Measurements from ENCODE around the gene NDST1.

Gene NDST1

GRCh38 chr5:150503977-150504620 is 3.8 kb upstream of the NDST1 start:
- Histone ChIP-seq H3K36me3 (ENCODE audit: low read length) (no peaks in the 10 kb centered on the region), H3K79me2 (ENCODE audit: insufficient read depth, low read length) (no peaks in the 10 kb centered on the region), H3K9me3 (ENCODE audit: insufficient read depth, low read length) (no peaks in the 10 kb centered on the region), H3K27me3 (ENCODE audit: low read length) (no peaks in the 10 kb centered on the region), H3K27ac (ENCODE audit: low read depth, low read length) (no peak overlapping the region), H3K4me3 (ENCODE audit: insufficient read depth, low read length, poor library complexity, severe bottlenecking) (no peak overlapping the region), H3K9me2 (replicated peaks; ENCODE audit: insufficient read depth, low read length) (no peaks in the 10 kb centered on the region), H3K9ac (ENCODE audit: low read length) (no peak overlapping the region), H3K4me2 (ENCODE audit: low read depth, low read length, poor library complexity, severe bottlenecking) (no peak overlapping the region), H2AFZ (ENCODE audit: low read depth, low read length, severe bottlenecking) (no peak overlapping the region), H3F3A (ENCODE audit: insufficient read depth) (no peaks in the 10 kb centered on the region), H4K20me1 (ENCODE audit: low read depth, low read length) (no peaks in the 10 kb centered on the region)
- no peak for TF ChIP-seq EZH2phosphoT487 (conservative IDR thresholded peaks at IDR 0.05; ENCODE audit: low read length)
- TF ChIP-seq, protein P1, sequence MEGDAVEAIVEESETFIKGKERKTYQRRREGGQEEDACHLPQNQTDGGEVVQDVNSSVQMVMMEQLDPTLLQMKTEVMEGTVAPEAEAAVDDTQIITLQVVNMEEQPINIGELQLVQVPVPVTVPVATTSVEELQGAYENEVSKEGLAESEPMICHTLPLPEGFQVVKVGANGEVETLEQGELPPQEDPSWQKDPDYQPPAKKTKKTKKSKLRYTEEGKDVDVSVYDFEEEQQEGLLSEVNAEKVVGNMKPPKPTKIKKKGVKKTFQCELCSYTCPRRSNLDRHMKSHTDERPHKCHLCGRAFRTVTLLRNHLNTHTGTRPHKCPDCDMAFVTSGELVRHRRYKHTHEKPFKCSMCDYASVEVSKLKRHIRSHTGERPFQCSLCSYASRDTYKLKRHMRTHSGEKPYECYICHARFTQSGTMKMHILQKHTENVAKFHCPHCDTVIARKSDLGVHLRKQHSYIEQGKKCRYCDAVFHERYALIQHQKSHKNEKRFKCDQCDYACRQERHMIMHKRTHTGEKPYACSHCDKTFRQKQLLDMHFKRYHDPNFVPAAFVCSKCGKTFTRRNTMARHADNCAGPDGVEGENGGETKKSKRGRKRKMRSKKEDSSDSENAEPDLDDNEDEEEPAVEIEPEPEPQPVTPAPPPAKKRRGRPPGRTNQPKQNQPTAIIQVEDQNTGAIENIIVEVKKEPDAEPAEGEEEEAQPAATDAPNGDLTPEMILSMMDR (IDR thresholded peaks at IDR 0.05; ENCODE audit: insufficient read depth, low read length, poor library complexity, severe bottlenecking): no peak

- H3K9ac ChIP-seq (ENCODE audit: low read length): no peak overlapping the region
- no peaks in the 10 kb centered on the region for H4K20me1 ChIP-seq (ENCODE audit: low read depth, low read length)
- H3K9me2 ChIP-seq (replicated peaks; ENCODE audit: insufficient read depth, low read length): no peaks in the 10 kb centered on the region
- H2AFZ ChIP-seq (ENCODE audit: low read depth, low read length, severe bottlenecking): no peak overlapping the region
- TF ChIP-seq, protein P1 (IDR thresholded peaks at IDR 0.05; ENCODE audit: insufficient read depth, low read length, poor library complexity, severe bottlenecking): no peak
- TF ChIP-seq EZH2phosphoT487 (conservative IDR thresholded peaks at IDR 0.05; ENCODE audit: low read length): no peak
- H3K27ac ChIP-seq (ENCODE audit: low read depth, low read length): no peak overlapping the region
- no peaks in the 10 kb centered on the region for H3F3A ChIP-seq (ENCODE audit: insufficient read depth)
- no peaks in the 10 kb centered on the region for H3K36me3 ChIP-seq (ENCODE audit: low read length)
- H3K79me2 ChIP-seq (ENCODE audit: insufficient read depth, low read length): no peaks in the 10 kb centered on the region
- H3K9me3 ChIP-seq (ENCODE audit: insufficient read depth, low read length): no peaks in the 10 kb centered on the region
- H3K27me3 ChIP-seq (ENCODE audit: low read length): no peaks in the 10 kb centered on the region
- no peak overlapping the region for H3K4me2 ChIP-seq (ENCODE audit: low read depth, low read length, poor library complexity, severe bottlenecking)
- H3K4me3 ChIP-seq (ENCODE audit: insufficient read depth, low read length, poor library complexity, severe bottlenecking): no peak overlapping the region
Observed at GRCh38 chr5:150505041-150505511, 2.9 kb upstream of the NDST1 start.

DNA sequence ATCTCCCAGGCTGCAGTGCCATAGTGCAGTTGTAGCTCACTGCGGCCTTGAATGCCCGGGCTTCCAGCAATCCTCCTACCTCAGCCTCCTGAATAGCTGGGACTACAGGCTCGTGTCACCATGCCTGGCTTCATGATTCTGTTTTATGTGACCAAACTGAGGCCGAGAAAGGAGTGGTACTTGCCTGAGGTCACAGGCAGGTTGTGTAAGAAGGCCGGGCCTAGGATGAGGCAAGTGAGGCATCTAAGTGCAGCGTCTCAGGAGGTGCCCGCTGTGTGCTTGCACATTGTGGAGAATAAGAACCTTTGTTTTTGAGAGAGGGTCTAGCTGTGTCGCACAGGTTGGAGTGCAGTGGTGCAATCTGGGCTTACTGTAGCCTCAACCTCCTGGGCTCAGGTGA is 2.1 kb upstream of the NDST1 start:
- H3K27ac ChIP-seq (ENCODE audit: low read depth, low read length): no peak overlapping the region

More for the DNA sequence above, 2.1 kb upstream of the NDST1 start:
- no peaks in the 10 kb centered on the region for H3K79me2 ChIP-seq (ENCODE audit: insufficient read depth, low read length)
- H2AFZ ChIP-seq (ENCODE audit: low read depth, low read length, severe bottlenecking): no peak overlapping the region
- H3K4me2 ChIP-seq (ENCODE audit: low read depth, low read length, poor library complexity, severe bottlenecking): no peak overlapping the region
- H3K9ac ChIP-seq (ENCODE audit: low read length): no peak overlapping the region
- no peaks in the 10 kb centered on the region for H3K27me3 ChIP-seq (ENCODE audit: low read length)
- no peaks in the 10 kb centered on the region for H4K20me1 ChIP-seq (ENCODE audit: low read depth, low read length)
- H3K4me3 ChIP-seq (ENCODE audit: insufficient read depth, low read length, poor library complexity, severe bottlenecking): no peak overlapping the region
- no peak for TF ChIP-seq EZH2phosphoT487 (conservative IDR thresholded peaks at IDR 0.05; ENCODE audit: low read length)
- TF ChIP-seq, protein P1 (IDR thresholded peaks at IDR 0.05; ENCODE audit: insufficient read depth, low read length, poor library complexity, severe bottlenecking): no peak
- no peaks in the 10 kb centered on the region for H3K9me2 ChIP-seq (replicated peaks; ENCODE audit: insufficient read depth, low read length)
- no peaks in the 10 kb centered on the region for H3K9me3 ChIP-seq (ENCODE audit: insufficient read depth, low read length)
- no peaks in the 10 kb centered on the region for H3F3A ChIP-seq (ENCODE audit: insufficient read depth)
- H3K36me3 ChIP-seq (ENCODE audit: low read length): no peaks in the 10 kb centered on the region
